Stimulated activated naive CD4-positive, alpha-beta T cell (primary cell): Measurements from ENCODE around the gene PIGQ.

Experiments
- DNase-seq, 6 experiments: peaks; one replicate each; lab custom pipeline; 2025; lab: John Stamatoyannopoulos, UW

PIGQ gene

GRCh38 chr16:569445-570254, at the start of gene PIGQ:
PIGQ (plus strand) TSS chr16:569968; CDS start chr16:574075, 4,107 bp downstream.
- DNase-seq, result peak; percentile 41 to 77 (median 64)

- DNase-seq, result no peak
Observed at GRCh38 chr16:520847-521246, 48.9 kb upstream of the PIGQ start.

DNA sequence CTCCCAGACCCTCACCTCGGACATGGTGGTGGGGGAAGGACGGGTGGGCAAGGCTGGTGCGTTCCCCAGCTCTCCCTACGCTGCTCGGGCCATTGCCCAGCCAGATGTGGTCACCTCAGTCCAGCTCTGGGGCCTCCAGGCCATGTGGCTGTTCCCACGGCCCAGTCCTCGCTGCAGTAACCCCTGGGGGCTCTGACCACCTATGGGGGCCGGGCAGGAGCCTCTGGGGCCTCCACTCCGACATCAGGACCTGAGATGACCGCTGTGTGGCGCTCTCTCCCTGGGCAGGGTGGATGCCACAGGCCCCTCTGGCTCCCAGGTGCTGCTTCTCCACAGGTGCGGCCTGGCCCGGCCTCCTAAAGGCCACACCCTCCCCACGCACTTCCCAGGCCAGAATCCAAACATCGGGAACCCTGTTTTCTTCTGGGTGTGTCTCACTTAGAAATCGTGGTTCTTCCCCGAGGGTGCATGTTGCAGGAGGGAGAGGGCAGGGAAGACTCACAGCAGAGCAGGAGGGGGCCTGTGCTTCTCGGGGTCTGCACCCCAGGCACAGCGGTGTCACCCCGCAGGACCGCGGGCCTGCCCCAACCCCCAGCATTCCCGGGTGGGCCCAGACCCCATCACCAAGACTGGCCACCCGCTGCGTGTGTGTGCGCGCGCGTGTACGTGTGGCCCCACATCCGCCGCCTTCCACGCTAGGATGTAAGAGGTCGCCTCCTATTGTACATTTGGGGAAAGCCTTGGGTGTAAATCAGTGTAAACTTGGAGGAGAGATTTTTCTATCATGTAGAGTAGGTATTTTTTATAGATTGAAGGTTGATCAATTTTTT, 48.2 kb upstream of the PIGQ start:
- DNase-seq, result no peak

DNA sequence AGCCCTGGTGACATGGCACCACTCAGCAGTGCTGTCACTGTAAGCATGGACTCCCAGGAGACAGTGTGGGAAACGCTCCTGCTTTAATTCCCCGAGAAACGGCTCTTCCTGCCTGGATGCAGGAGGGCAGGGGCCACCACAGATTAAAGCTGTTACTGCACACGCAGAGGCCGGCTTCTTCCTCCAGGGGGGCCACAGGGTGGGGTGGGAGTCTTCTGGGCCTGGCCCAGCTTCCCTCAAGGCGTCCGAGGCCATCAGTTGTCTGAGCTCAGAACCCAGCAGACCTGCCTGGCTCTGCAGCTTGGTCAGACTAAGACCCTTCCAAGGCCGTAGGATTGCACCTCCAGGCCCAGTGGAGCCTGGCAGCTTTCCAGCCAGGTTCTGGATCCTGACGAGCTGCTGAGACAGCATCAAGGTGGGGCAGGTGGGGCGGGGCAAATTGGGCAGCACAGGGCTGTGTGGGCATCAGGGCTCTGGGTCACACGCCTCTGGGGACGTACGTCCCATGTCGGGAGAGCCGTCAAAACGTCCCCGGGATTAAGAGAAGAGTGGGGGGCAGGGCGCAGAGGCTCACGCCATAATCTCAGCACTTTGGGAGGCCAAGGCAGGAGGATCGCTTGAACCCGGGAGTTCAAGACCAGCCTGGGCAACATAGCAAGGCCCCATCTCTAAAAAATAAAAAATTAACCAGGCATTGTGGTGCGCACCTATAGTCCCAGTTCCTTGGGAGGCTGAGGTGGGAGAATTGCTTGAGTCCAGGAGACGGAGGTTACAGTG, 47.3 kb upstream of the PIGQ start:
- DNase-seq, result no peak

DNA sequence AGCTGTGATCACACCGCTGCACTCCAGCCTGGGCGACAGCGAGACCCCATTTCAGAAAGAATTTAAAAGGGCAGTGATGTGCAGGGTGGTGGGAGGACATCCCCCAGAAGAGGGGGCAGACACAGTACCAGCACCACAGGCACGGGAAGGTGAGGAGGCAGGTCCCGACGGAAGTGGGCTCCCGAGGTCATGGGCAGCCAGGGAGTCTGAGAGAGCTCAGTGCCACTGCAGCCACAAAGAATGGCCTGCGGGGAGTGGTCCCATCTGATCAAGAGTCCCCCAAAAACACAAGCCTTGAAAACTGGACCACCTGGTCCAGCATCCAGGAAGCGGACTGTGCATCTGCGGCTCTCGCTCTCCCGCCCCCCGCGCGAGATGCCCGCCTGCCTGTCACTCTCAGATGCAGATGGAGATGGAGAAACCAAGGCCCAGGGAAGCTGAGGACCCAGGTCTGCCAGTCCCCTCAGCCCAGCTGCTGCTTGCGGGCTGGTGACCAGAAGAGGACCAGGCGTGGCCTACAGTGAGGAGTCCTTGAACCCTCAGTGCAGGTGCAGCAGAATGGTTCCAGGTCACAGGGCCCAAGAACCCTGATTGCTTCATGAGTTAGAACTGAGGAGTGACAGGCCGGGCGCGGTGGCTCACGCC, 46.5 kb upstream of the PIGQ start:
- DNase-seq, result no peak

GRCh38 chr16:524274-525040, 45.3 kb upstream of the PIGQ start:
- no peak for DNase-seq

GRCh38 chr16:525123-525519, 44.6 kb upstream of the PIGQ start:
- DNase-seq, result no peak

DNA sequence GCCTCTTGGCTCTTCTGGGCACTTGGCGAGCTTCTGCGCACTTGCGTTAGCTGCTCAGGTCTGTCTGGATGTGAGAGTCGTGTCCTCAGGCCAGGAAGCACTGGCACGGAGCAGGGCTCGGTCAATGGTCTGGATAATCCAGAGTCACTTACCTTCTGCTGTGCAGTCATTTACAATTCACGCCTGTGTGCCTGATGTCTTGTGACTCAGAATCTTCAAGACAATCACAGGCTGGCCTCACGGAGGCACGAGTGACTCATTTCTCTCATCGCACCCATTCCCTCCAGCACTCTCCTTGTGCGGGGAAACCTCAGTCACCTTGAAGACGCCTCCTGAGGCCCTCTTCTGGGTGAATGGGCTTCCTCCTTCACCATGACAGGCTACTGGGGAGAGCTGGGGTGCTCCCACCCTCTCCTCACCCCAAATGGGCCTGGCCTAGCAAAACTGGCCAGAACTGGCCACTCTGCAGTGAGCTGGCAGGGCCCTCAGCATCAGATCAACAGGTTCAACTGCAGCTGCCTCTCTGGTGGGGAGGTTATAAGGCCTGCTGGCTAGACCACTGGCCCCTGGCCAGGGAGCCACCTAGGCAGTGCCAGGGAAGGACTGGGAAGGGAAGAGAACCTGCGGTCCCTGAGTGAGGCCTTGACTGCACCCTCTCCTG, 44.1 kb upstream of the PIGQ start:
- no peak for DNase-seq

DNA sequence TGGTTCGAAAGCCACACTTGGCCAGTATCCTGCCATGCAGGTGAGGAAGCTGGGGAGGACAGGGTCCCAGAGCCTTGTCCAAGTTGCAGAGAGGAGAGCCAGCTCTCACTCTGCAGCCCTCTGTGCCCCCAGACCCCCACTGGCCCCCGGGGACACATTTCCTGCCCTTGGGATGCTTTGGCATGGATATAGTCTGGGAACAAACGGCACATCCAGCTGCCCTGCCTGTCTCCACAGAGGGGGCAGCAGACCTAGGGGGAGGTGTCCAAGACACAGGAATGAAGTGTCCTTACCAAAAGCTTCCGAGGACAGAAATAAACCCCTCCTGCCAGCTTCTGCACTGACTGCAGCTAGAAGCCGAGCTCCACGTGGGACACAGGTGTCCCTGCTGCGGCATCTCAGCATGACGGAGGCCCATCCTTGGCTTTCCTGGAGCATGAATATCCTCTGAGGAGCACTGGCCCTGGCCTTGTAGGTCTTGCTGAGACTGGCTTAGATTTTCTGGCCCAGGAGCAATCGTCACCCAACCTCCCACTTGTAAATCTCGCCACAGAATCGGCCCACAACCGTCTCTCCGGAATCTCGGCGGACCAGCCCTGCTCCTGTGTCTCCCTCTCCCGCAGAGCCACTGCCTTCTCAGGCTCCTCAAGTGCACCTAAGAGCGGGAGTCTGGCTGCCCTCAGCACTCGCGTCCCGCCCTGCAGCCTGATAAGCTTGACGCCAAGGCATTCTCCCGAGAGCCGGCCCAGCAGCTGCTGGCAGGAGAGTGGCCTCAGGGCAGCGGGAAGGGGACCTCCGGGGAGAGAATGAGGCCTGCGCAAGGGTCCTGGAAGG, 43.4 kb upstream of the PIGQ start:
- peak in 2 of 6 experiments; percentile 57 to 58 for DNase-seq

DNA sequence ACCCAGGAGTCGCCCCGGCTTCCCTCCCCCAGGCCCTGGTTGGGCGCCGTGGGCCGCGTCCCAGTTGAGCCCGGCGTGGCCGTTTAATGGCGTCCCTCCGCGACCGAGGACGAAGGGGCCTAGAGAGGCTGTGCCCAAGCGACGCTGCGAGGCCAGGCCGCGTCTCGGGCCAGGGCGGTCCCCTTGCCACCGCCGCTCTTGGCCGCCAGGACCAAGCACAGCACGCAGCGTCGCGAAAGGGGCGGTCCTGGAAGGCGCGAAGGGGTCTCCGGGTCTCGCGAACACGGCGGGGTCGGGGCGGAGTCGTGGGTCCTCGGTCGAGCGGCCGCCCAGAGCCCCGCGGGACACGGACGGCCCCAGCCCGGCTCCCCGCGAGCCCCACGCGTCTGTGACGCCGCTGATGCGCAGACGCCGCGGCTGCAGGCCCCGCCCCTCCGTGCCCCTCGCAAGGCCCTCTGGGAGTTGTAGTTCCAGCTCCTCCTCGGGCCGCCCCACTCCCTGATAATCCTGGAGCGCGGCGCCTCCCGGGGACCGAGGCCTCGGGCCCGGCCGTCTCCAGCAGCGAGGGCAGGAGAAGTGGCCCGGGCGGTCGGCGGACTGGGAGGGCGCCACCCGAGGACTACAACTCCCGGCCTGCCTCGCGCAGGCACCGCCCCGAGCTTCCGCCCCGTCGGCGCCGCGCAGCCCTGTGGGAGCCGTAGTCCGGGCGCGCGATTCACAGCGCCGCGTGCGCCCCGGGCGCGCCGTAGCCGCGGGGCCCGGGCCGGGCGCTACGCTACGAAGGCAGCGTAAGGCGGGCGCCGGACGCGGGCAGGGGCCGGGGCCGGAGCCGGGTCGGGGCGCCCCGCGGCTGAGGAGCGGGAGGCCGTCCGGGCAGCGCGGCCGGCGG, 42.5 kb upstream of the PIGQ start, which contains the start of gene CAPN15:
Gene CAPN15 (plus strand): TSS at position 698 of the 889 bp plus-strand sequence. CDS start 19,127 bp downstream, outside the sequence.
- peak; percentile 81 to 97 (median 83) for DNase-seq

GRCh38 chr16:528111-529011, 41.4 kb upstream of the PIGQ start:
- DNase-seq, result peak in 4 of 6 experiments; percentile 13 to 51 (median 28)

DNA sequence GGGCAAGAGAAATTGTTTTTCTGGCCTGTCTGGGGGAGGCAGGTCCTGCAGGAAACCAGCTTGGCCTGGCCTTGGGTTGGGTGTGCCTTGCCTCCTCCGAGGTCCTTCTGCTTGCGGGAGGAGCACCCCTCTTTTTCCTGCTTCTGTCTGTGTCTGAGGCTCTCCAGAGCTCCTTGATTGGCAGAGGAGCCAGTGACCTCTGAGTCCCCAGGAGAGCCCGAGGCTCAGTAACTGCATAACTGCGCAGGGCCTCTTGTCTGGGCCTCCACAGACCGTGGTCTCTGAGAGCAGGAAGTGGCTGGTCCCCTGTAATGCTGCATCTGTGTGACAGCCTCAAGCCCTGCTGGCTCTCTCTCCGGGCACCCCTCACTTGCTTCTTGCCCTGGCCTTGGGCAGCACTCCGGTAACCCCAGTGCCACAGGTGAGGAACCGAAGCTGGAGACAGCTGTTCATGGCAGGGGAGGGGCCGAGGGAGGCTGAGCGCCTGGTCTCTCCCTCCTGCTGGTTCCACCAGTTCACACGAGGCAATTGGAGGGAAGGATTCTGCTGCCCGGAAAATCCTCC, 40.7 kb upstream of the PIGQ start:
- DNase-seq, result peak in 1 of 6 experiments; percentile 39

DNA sequence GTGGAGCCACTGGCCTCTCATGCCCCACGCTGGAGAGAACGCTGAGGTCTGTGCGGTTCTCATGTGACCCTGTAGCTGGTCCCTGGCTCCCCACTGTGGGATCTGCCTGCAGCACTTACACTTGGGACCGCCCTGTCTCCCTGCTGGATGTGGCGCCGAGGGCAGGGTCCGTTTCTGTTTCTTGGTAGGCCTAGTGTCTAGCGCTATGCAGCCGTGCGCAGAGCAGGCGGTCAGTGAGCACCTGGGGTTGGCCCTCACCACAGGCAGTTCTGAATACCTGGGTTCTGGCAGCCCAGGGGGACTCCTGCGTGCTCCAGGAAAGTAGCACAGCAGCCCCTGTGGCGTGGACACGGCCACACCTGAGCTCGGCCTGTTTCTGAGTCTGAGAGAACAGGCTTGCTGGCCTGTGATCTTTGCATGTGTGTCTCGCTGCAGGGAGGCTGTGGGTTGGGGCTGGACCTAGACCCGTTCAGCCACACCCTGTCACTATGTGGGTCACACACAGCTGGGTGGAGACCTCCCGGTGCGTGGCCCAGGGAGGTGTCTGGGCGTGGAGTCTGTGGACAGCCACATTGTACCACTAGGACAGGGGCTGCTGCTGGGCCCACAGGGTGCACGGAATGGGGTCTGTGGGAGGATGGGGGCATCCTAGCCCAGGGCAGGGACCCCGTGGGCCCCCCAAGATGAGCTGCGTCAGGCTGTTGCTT, 39.5 kb upstream of the PIGQ start:
- DNase-seq, result no peak

- DNase-seq, result no peak
Observed at GRCh38 chr16:531494-532125, 38.2 kb upstream of the PIGQ start.

DNA sequence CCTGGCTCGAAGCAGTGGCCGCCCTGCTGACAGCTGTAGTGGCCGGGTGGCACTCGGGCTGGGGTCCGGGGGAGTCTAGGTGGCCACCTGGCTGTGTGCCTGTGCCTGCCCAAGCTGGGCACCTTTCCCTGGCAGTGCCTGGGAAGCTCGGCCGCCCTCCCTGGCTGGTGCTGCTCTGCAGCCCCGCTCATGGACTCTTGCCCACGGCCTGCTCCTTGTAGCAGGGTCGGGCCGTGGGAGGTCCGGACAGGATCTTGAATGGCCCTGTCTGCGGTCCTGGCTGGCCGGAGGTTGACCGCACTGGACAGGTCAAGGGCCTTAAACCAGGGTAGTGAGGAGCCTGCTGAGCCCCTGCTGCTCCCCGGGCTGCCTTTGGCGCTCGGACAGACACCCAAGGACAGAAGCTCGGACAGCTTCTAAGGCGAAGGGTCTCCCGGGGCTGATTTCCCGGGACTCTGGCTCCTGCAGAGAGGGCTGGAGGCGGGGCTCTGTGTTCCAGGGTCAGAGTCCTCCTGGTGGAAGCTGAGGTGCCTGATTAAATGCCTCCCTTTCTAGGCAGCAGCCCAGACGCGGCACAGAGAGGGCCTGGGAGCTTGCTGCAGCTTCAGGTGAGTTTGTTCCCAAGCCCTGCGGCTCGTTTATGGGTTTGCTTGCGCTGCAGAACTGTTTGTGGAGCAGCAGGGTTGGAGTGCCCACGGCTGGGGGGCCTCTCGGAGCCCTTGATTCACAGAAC, 36.2 kb upstream of the PIGQ start:
- DNase-seq, result no peak
